CD8-positive, alpha-beta memory T cell (primary cell): ENCODE results near the gene KRTDAP. TPM values are rescaled to one million over a fixed set of nuclear protein-coding genes. Genes with fewer than 3 reads are reported as not detected.

ENCODE experiments used
- CTCF ChIA-PET: fragments of 350-600 bp; sonication (Branson Sonifier 250); formaldehyde crosslinking; loops from one replicate; lab custom pipeline; 2021; ENCODE audit warnings: antibody characterized with exemption; lab: Charles Lee
- POLR2A ChIA-PET: fragments of 350-600 bp; sonication (Branson Sonifier 250); formaldehyde crosslinking; loops from one replicate; lab custom pipeline; 2021; ENCODE audit warnings: antibody characterized with exemption; lab: Charles Lee
- DNase-seq, 5 donors: peaks; one replicate each; pipeline versions ENCODE4 v3.0.0 to v3.0.0-alpha.2; 2020 to 2022; ENCODE audit warnings: mixed read lengths in 1 of 5
- H3K27ac ChIP-seq: one replicate; pipeline ENCODE4 v1.7.0; 2013; ENCODE audit warnings: low read depth, mild to moderate bottlenecking, low read length, moderate library complexity
- H3K27me3 ChIP-seq: 2 replicates; pipeline ENCODE4 v1.7.0; 2013; ENCODE audit warnings: low read length, mild to moderate bottlenecking; ENCODE audit not compliant: insufficient read depth, poor library complexity, severe bottlenecking
- H3K36me3 ChIP-seq: 2 replicates; pipeline ENCODE4 v1.7.0; 2013; ENCODE audit warnings: mild to moderate bottlenecking, low read length, moderate library complexity; ENCODE audit not compliant: insufficient read depth
- H3K4me1 ChIP-seq: 2 replicates; pipeline ENCODE4 v1.7.0; 2013; ENCODE audit warnings: mild to moderate bottlenecking, low read length, moderate library complexity; ENCODE audit not compliant: insufficient read depth
- H3K4me3 ChIP-seq: 2 replicates; pipeline ENCODE4 v1.7.0; 2013; ENCODE audit warnings: mild to moderate bottlenecking, low read length
- H3K9me3 ChIP-seq: 2 replicates; pipeline ENCODE4 v1.7.0; 2013; ENCODE audit warnings: mild to moderate bottlenecking, low read length
- H3K27ac Mint-ChIP-seq, 8 donors: one replicate each; pipeline ENCODE4 v1.8.0; 2020 to 2021; ENCODE audit warnings: mixed read lengths in 8 of 8, mild to moderate bottlenecking in 6 of 8, inconsistent platforms in 3 of 8, moderate library complexity in 3 of 8
- H3K27me3 Mint-ChIP-seq, 2 donors: one replicate each; pipeline ENCODE4 v1.8.0; 2020 to 2021; ENCODE audit warnings: mixed read lengths in 2 of 2, mild to moderate bottlenecking in 1 of 2, moderate library complexity in 1 of 2
- H3K36me3 Mint-ChIP-seq, 3 donors: one replicate each; pipeline ENCODE4 v1.8.0; 2020 to 2021; ENCODE audit warnings: mixed read lengths in 3 of 3, inconsistent platforms in 1 of 3, mild to moderate bottlenecking in 1 of 3
- H3K4me1 Mint-ChIP-seq, 3 donors: one replicate each; pipeline ENCODE4 v1.8.0; 2020 to 2021; ENCODE audit warnings: mixed read lengths in 3 of 3, inconsistent platforms in 1 of 3, mild to moderate bottlenecking in 1 of 3
- H3K4me3 Mint-ChIP-seq, 7 donors: one replicate each; pipeline ENCODE4 v1.8.0; 2020 to 2021; ENCODE audit warnings: mixed read lengths in 7 of 7, mild to moderate bottlenecking in 6 of 7, moderate library complexity in 4 of 7, inconsistent platforms in 2 of 7
- H3K9me3 Mint-ChIP-seq, 5 donors: one replicate each; pipeline ENCODE4 v1.8.0; 2020 to 2022; ENCODE audit warnings: mixed read lengths in 5 of 5, mild to moderate bottlenecking in 3 of 5, moderate library complexity in 2 of 5, inconsistent platforms in 1 of 5
- polyA plus RNA-seq: library from polyadenylated mRNA; unstranded; fragments of 300-500 nt; fragmentation: Illumina TruSeq; gene quantifications from one replicate; pipeline ENCODE4 v1.2.3, GENCODE V29; 2021
- total RNA-seq, 2 experiments: library from RNA; stranded (reverse); gene quantifications; one replicate each; pipeline ENCODE4 v1.2.3, GENCODE V29; 2021

The KRTDAP gene
- total and polyA plus RNA-seq, 3 experiments from 2014 or later = not detected

DNA sequence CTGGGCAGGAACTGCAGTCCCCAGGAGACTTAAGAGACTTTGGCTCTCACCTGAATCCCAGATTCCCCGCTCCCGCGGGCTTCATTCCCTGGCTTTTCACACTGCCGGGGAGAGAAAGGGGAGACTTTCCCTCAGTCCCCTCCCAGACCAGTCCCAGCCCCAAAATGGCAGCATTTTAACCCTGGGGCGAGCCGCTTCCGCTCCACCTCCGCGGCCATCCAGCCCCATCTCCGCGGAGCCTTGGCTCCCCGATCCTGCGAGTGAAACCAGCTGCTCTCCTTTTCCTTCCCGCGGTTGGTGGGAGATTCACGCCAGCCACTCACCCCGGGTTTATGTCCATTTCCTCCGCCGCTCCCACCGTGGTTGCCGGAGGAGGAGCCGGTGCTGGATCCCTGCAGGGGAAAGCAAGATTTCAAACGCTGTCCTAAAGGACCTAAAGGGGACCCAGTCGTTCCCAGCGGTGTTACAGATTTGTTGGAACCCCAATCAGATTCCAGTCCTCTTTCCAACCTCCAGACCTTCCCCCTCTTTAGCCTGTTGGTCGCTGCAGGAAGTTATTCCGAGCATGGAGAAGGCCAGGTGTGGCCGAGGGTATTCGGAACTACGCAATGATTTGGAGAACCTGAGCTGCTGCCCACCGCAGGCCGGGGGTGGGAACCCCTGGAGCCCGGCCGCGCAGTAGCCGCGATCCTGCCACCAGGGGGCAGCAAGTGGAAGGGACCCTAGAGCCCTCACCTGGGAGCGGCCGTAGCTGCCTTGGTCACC is 19.8 kb upstream of the KRTDAP start:
- H3K27me3 ChIP-seq = peaks cover 7% of the 10 kb centered on the region
- peaks cover 19 to 50% of the 10 kb centered on the region in 2 donors for H3K27me3 Mint-ChIP-seq
- H3K27ac ChIP-seq = no peak overlapping the region
- H3K4me3 Mint-ChIP-seq = peak overlapping the region; percentile 58 to 92 (median 80)
- CTCF ChIA-PET = interaction anchor here (0.6 to 1.6 kb wide), 21 partner anchors 8 to 203 kb away, joined by 3 to 8 read pairs (median 4); no protein-coding TSS in a partner anchor
- peak; percentile 49 to 75 (median 64) for DNase-seq
- peaks cover 16 to 23% (median 17%) of the 10 kb centered on the region in 3 donors for H3K4me1 Mint-ChIP-seq
- peaks cover 17% of the 10 kb centered on the region for H3K4me1 ChIP-seq
- no peaks in the 10 kb centered on the region for H3K36me3 ChIP-seq
- H3K9me3 ChIP-seq = no peaks in the 10 kb centered on the region
- peak overlapping the region; percentile 25 for H3K4me3 ChIP-seq
- POLR2A ChIA-PET = no interaction called here
- H3K9me3 Mint-ChIP-seq = no peaks in the 10 kb centered on the region
- no peaks in the 10 kb centered on the region for H3K36me3 Mint-ChIP-seq
- peak overlapping the region in 7 of 8 donors; percentile 45 to 93 (median 77) for H3K27ac Mint-ChIP-seq

DNA sequence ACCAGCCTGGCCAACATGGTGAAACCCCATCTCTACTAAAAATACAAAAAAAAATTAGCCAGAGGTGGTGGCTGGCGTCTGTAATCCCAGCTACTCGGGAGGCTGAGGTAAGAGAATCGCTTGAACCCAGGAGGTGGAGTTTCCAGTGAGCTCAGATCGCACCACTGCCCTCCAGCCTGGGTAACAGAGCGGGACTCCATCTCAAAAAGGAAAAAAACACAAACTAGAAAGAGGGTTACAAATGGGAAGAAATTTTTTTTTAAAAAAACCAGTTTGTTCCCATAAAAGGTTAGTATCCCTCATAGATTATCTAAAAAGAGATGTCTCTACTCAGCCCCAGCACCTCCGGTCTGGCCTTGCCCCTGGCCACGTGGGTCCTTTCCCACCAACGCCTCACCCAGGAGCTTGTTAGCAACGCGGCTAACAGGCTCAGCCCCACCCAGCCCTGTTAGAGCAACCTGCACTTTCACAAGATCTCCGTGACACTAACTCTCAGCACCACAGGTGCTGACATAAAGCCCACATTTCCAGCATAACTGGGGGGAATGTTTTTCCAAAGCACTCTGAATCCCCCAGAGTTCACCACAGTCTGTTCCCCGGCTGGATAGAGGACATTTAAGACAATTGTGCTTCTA is 18.9 kb upstream of the KRTDAP start:
- peak in 4 of 5 donors; percentile 14 to 60 (median 32) for DNase-seq
- H3K27me3 ChIP-seq = peaks cover 7% of the 10 kb centered on the region
- peaks cover 17% of the 10 kb centered on the region for H3K4me1 ChIP-seq
- ChIA-PET POLR2A (no interaction called here), CTCF (interaction anchor here (0.9 to 2.0 kb wide), 6 partner anchors 12 to 311 kb away, joined by 3 to 8 read pairs (median 4); no protein-coding TSS in a partner anchor)
- H3K4me1 Mint-ChIP-seq = peaks cover 16 to 23% (median 17%) of the 10 kb centered on the region in 3 donors
- H3K36me3 Mint-ChIP-seq = no peaks in the 10 kb centered on the region
- peaks cover 19 to 50% of the 10 kb centered on the region in 2 donors for H3K27me3 Mint-ChIP-seq
- no peaks in the 10 kb centered on the region for H3K36me3 ChIP-seq
- H3K4me3 ChIP-seq = peak overlapping the region; percentile 25
- H3K9me3 ChIP-seq = no peaks in the 10 kb centered on the region
- peak overlapping the region; percentile 58 to 92 (median 80) for H3K4me3 Mint-ChIP-seq
- H3K9me3 Mint-ChIP-seq = no peaks in the 10 kb centered on the region
- no peak overlapping the region for H3K27ac ChIP-seq
- peak overlapping the region; percentile 8 to 93 (median 68) for H3K27ac Mint-ChIP-seq

DNA sequence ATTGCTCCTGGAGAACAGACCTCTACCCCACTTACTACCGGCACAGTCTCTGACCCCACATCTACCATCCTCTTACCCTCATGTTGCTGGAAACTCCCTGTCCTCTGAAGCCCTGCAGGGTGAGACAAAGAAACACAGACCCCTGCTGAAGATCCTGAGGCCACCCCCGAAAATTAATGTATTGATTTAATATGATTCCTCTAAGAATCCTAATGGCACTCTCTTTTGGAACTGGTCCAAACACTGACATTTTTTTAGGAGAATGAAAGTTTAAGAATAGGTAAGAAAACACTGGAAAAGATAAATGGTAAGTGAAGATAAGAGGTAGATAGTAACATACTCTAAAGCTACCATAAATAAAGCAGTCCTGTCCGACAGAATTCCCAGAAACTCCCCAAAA is 17.9 kb upstream of the KRTDAP start:
- H3K27ac ChIP-seq = no peak overlapping the region
- Mint-ChIP-seq H3K36me3 (no peaks in the 10 kb centered on the region), H3K4me1 (peaks cover 16 to 23% (median 17%) of the 10 kb centered on the region in 3 donors), H3K4me3 (no peak overlapping the region), H3K27ac (peak overlapping the region in 5 of 8 donors; percentile 23 to 80 (median 63)), H3K27me3 (peaks cover 17 to 45% of the 10 kb centered on the region in 2 donors), H3K9me3 (no peaks in the 10 kb centered on the region)
- no peaks in the 10 kb centered on the region for H3K9me3 ChIP-seq
- H3K27me3 ChIP-seq = peaks cover 7% of the 10 kb centered on the region
- DNase-seq = no peak
- H3K4me3 ChIP-seq = no peak overlapping the region
- CTCF ChIA-PET = interaction anchor here (1.4 to 2.2 kb wide), 3 partner anchors 13 to 312 kb away, joined by 3 to 9 read pairs (median 5); no protein-coding TSS in a partner anchor
- H3K4me1 ChIP-seq = peaks cover 17% of the 10 kb centered on the region
- POLR2A ChIA-PET = no interaction called here
- H3K36me3 ChIP-seq = no peaks in the 10 kb centered on the region

DNA sequence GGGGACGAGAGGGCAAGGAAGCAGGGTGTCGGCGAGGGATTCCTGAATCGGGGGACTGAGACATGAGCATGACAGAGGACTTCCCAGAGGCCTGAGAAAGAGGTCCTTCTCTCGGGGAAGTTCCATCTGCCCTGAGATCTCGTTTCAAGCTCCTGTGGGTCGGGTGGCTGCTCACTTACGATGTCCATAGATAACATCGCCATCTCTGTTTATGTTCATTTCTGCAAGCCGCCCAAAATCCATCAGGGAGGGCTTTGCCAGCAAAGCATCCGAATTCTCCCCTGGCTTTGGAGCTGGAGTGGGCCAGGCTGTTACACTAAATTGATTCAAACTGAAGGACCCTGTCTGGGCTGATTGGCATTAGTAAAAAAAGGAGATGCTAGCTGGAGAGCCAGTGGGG is 17.3 kb upstream of the KRTDAP start:
- Mint-ChIP-seq H3K36me3 (no peaks in the 10 kb centered on the region), H3K9me3 (no peaks in the 10 kb centered on the region), H3K27ac (peak overlapping the region in 1 of 8 donors; percentile 51), H3K4me1 (peaks cover 16 to 23% (median 17%) of the 10 kb centered on the region in 3 donors), H3K4me3 (no peak overlapping the region), H3K27me3 (peaks cover 17 to 39% of the 10 kb centered on the region in 2 donors)
- Histone ChIP-seq H3K27me3 (peaks cover 7% of the 10 kb centered on the region), H3K9me3 (no peaks in the 10 kb centered on the region), H3K4me3 (no peak overlapping the region), H3K27ac (no peak overlapping the region), H3K36me3 (no peaks in the 10 kb centered on the region), H3K4me1 (peaks cover 17% of the 10 kb centered on the region)
- DNase-seq = no peak
- CTCF ChIA-PET = interaction anchor here (1.4 to 2.2 kb wide), 3 partner anchors 13 to 313 kb away, joined by 3 to 9 read pairs (median 5); no protein-coding TSS in a partner anchor
- POLR2A ChIA-PET = no interaction called here

DNA sequence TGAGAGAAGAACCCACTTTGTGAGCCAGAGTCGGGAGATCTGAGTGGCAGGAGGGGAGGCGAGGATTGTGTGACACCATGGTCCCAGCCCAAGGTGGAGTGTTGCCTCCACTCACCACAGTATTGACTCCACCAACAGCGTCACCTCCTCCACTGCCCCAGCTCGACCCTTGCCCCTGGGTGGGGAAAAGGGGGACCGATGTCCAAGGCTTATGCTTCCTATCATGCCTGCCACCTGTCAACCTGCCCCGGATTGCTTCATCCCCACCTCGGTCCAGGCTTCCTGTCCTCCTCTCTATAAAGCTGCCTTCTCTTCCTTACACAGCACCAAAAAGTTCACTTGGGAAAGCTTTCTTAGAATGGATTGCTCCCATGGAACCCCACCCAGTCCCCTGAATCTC is 15.7 kb upstream of the KRTDAP start:
- Mint-ChIP-seq H3K9me3 (no peaks in the 10 kb centered on the region), H3K27ac (peak overlapping the region in 1 of 8 donors; percentile 9), H3K4me3 (no peak overlapping the region), H3K4me1 (peaks cover 20 to 27% (median 21%) of the 10 kb centered on the region in 3 donors), H3K27me3 (peaks cover 12 to 35% of the 10 kb centered on the region in 2 donors), H3K36me3 (no peaks in the 10 kb centered on the region)
- Histone ChIP-seq H3K36me3 (no peaks in the 10 kb centered on the region), H3K4me3 (no peak overlapping the region), H3K27me3 (peaks cover 7% of the 10 kb centered on the region), H3K27ac (no peak overlapping the region), H3K4me1 (peaks cover 17% of the 10 kb centered on the region), H3K9me3 (no peaks in the 10 kb centered on the region)
- ChIA-PET CTCF (interaction anchor here (1.2 kb wide), 1 partner anchor 153 kb away, joined by 3 read pairs; no protein-coding TSS in a partner anchor), POLR2A (no interaction called here)
- no peak for DNase-seq

DNA sequence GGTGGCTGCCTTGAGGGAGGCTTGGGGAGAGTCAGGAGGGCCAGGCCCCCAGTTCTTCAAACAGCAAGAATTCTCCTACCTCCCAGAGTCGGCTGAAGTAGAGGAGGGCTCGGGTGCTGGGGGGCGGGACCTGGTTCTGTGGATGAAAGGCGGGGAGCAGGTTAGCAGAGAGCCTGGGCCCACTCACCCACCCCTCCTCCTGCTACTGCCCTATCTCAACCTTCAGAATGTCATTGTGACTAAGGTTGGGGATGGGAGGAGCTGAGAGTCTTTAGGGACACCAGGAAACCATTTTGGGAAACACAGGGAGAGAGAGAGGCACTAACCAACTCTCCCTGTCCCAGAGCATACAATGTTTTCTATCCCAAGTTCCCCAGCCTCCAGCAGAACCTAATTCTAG is 12.5 kb upstream of the KRTDAP start:
- Mint-ChIP-seq H3K4me3 (no peak overlapping the region), H3K4me1 (peaks cover 3 to 5% (median 4%) of the 10 kb centered on the region in 3 donors), H3K27ac (no peak overlapping the region), H3K9me3 (no peaks in the 10 kb centered on the region), H3K27me3 (peaks cover 8 to 28% of the 10 kb centered on the region in 2 donors), H3K36me3 (no peaks in the 10 kb centered on the region)
- Histone ChIP-seq H3K9me3 (no peaks in the 10 kb centered on the region), H3K36me3 (no peaks in the 10 kb centered on the region), H3K4me1 (no peaks in the 10 kb centered on the region), H3K27ac (no peak overlapping the region), H3K4me3 (no peak overlapping the region), H3K27me3 (no peaks in the 10 kb centered on the region)
- CTCF ChIA-PET = interaction anchor here (1.4 kb wide), 1 partner anchor 11 kb away, joined by 4 read pairs; no protein-coding TSS in a partner anchor
- DNase-seq = no peak
- POLR2A ChIA-PET = no interaction called here

DNA sequence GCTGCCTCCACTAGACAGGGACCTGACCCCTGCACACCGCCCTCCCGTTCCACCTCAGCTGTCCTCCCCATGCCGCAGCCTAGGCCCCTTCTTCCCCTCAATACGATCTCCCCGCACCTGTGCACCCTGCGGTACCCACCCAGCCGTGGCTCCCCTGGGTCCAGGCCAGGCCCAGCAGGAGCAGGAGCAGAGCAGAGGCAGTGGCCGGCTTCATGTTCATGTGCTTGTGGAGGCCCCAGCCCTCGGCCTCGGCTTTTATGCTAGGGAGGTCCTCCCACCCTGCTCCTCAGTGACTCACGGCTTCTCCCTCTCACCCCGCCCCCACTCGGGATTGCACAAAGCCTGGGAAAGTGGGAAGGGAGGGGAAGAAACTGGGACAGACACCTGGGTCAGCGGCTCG is 11.4 kb upstream of the KRTDAP start:
- no peak overlapping the region for H3K27ac ChIP-seq
- no peaks in the 10 kb centered on the region for H3K27me3 ChIP-seq
- POLR2A ChIA-PET = no interaction called here
- no peaks in the 10 kb centered on the region for H3K36me3 Mint-ChIP-seq
- DNase-seq = no peak
- no peaks in the 10 kb centered on the region for H3K9me3 ChIP-seq
- no peak overlapping the region for H3K27ac Mint-ChIP-seq
- no peak overlapping the region for H3K4me3 Mint-ChIP-seq
- H3K27me3 Mint-ChIP-seq = peaks cover 10 to 24% of the 10 kb centered on the region in 2 donors
- H3K4me1 ChIP-seq = no peaks in the 10 kb centered on the region
- no peaks in the 10 kb centered on the region for H3K9me3 Mint-ChIP-seq
- H3K36me3 ChIP-seq = no peaks in the 10 kb centered on the region
- H3K4me3 ChIP-seq = no peak overlapping the region
- H3K4me1 Mint-ChIP-seq = peaks cover 3 to 5% (median 4%) of the 10 kb centered on the region in 3 donors
- CTCF ChIA-PET = interaction anchor here (0.9 kb wide), 1 partner anchor 9 kb away, joined by 3 read pairs; no protein-coding TSS in a partner anchor
